ENCODE data around the gene NLK. TPM values are rescaled to one million over a fixed set of nuclear protein-coding genes. Genes with fewer than 3 reads are reported as not detected.
"Not testable (repeated sequence)": the region's sequence is repeated elsewhere in the genome, so short reads cannot be mapped to it uniquely, and the experiment has no call there.

The NLK gene
- total RNA-seq, 1 donor from 2014 or later: 26.3 TPM

DNA sequence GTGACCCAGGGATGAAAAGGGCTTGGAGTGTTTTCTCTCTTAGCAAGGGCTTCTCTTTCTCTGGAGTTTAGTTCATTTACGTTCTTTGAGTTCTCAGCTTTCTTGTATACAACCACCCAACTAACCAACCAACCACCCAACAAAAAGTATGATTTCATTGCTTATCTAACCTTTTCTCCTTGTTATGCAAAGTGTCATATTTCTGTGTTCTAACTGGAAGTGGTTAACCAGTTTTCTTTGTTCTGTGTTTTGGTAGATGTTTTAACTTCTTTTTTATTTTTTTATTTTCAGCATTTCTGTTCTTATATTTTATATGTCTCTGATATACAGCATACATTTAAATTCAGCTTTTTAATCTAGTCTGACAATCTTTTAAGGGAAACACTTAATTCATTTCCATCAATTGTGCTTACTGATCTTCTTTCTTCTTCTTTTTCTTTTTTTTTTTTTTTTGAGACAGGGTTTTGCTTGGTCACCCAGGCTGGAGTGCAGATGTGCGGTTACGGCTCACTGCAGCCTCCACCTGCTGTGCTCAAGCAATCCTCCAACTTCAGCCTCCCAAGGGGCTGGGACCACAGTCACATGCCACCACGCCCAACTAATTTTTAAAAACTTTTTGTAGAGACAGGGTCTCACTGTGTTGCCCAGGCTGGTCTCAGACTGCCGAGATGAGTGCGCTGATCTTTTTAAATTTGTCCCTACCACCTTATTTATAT, 29.6 kb downstream of the NLK start:
- peaks cover 19% of the 10 kb centered on the region for H3K9me3 ChIP-seq (replicated peaks)
- H3K27me3 ChIP-seq (ENCODE audit: low read depth): no peaks in the 10 kb centered on the region
- H3K4me3 ChIP-seq: no peak overlapping the region
- intact Hi-C loops (cut with micrococcal nuclease): loop anchor here (1.0 kb wide), 1 partner anchor 30 kb away; the partner anchor contains the start of gene NLK
- DNase-seq: no peak
- peaks cover 9% of the 10 kb centered on the region for H3K36me3 ChIP-seq
- H3K27ac ChIP-seq (replicated peaks): no peak overlapping the region
- TF ChIP-seq, protein P1, sequence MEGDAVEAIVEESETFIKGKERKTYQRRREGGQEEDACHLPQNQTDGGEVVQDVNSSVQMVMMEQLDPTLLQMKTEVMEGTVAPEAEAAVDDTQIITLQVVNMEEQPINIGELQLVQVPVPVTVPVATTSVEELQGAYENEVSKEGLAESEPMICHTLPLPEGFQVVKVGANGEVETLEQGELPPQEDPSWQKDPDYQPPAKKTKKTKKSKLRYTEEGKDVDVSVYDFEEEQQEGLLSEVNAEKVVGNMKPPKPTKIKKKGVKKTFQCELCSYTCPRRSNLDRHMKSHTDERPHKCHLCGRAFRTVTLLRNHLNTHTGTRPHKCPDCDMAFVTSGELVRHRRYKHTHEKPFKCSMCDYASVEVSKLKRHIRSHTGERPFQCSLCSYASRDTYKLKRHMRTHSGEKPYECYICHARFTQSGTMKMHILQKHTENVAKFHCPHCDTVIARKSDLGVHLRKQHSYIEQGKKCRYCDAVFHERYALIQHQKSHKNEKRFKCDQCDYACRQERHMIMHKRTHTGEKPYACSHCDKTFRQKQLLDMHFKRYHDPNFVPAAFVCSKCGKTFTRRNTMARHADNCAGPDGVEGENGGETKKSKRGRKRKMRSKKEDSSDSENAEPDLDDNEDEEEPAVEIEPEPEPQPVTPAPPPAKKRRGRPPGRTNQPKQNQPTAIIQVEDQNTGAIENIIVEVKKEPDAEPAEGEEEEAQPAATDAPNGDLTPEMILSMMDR (IDR thresholded peaks at IDR 0.05; ENCODE audit: borderline replicate concordance): no peak
- peaks cover 7% of the 10 kb centered on the region for H3K4me1 ChIP-seq

DNA sequence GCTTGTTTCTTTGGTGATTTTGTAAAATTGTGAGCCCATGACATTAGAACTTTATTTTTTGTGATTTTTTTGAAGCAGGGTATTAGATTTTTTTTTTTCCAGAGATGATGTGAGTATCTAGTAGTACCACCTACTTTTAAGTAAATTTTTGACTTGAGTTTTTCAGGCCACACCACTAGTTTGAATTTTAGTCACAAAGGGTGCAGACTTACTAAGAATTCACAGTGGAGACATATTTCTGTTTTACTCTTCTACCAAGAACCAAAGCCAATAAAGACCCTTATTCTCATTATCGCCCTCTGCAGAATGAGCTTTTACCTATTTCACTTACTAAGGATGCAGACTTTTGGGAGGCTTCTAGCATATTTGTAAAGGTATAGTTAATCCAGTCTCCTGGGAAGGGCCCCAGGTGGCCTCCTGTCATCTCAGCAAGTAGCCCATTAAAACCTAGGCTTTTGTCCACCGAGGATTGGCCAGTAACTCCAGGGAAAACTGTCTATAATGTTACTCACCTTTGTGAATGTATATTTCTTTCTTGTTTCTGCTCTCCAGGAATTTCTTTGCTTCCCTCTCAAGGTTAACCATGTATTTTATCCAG, 30.6 kb downstream of the NLK start:
- peaks cover 19% of the 10 kb centered on the region for H3K9me3 ChIP-seq (replicated peaks)
- TF ChIP-seq, protein P1 (IDR thresholded peaks at IDR 0.05; ENCODE audit: borderline replicate concordance): no peak
- intact Hi-C loops (cut with micrococcal nuclease): no loop called here
- DNase-seq: no peak
- no peak overlapping the region for H3K27ac ChIP-seq (replicated peaks)
- H3K4me1 ChIP-seq: peaks cover 7% of the 10 kb centered on the region
- no peaks in the 10 kb centered on the region for H3K27me3 ChIP-seq (ENCODE audit: low read depth)
- H3K36me3 ChIP-seq: peaks cover 9% of the 10 kb centered on the region
- no peak overlapping the region for H3K4me3 ChIP-seq

DNA sequence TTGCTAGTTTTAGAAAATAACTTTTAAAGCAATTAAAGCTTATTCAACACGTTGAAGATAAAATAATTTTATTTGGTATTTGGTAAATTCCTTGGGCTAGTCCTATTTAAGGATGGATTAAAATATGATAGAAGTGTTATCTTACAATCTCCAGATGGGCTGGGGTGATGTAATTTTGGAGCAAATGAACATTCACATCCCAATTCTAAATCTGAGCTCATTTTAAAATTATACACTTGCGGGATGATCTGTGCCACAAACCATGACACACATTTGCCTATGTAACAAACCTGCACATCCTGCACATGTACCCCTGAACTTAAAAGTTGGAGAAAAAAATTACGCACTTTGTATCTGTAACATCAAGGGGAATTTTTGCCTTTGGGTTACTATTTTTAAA, 31.5 kb downstream of the NLK start:
- DNase-seq: no peak
- intact Hi-C loops (cut with micrococcal nuclease): no loop called here

DNA sequence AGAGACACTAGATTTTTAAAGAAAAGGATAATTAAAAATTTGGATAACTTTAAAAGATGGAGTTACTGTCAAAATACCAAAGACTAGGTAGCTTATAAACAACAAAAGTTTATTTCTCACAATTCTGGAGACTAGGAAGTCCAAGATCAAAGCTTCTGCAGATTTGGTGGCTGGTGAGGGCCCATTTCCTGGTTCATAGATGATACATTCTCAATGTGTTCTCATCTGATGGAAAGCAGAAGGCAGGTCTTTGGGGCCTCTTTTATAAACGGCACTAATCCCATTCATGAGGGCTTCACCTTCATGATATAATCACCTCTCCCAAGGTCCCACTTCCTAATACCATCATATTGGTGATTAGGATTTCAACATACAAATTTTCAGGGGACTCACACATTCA, 33.7 kb downstream of the NLK start:
- TF ChIP-seq, protein P1 (IDR thresholded peaks at IDR 0.05; ENCODE audit: borderline replicate concordance): no peak
- DNase-seq: no peak
- peaks cover 8% of the 10 kb centered on the region for H3K36me3 ChIP-seq
- H3K27me3 ChIP-seq (ENCODE audit: low read depth): no peaks in the 10 kb centered on the region
- peaks cover 10% of the 10 kb centered on the region for H3K9me3 ChIP-seq (replicated peaks)
- H3K4me3 ChIP-seq: no peak overlapping the region
- H3K27ac ChIP-seq (replicated peaks): no peak overlapping the region
- intact Hi-C loops (cut with micrococcal nuclease): no loop called here
- peaks cover 18% of the 10 kb centered on the region for H3K4me1 ChIP-seq

More for the DNA sequence above, 31.5 kb downstream of the NLK start:
- H3K4me1 ChIP-seq: peaks cover 7% of the 10 kb centered on the region
- H3K36me3 ChIP-seq: peaks cover 9% of the 10 kb centered on the region
- H3K4me3 ChIP-seq: no peak overlapping the region
- peaks cover 19% of the 10 kb centered on the region for H3K9me3 ChIP-seq (replicated peaks)
- TF ChIP-seq, protein P1 (IDR thresholded peaks at IDR 0.05; ENCODE audit: borderline replicate concordance): no peak
- H3K27me3 ChIP-seq (ENCODE audit: low read depth): no peaks in the 10 kb centered on the region
- no peak overlapping the region for H3K27ac ChIP-seq (replicated peaks)

DNA sequence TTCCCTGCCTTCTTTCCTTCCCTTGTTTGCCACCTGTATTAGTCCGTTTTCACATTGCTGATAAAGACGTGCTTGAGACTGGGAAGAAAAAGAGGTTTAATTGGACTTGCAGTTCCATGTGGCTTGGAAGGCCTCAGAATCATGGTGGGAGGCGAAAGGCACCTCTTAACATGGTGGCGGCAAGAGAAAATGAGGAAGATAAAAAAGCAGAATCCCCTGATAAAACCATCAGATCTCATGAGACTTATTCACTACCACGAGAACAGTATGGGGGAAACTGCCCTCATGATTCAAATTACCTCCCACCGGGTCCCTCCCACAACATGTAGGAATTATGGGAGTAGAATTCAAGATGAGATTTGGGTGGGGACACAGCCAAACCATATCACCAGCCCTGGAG, 34.7 kb downstream of the NLK start:
- intact Hi-C loops (cut with micrococcal nuclease); H3K4me3 ChIP-seq; H3K27me3 ChIP-seq (ENCODE audit: low read depth); H3K36me3 ChIP-seq; DNase-seq; H3K9me3 ChIP-seq (replicated peaks); H3K27ac ChIP-seq (replicated peaks): not testable (repeated sequence)
- peaks cover 27% of the 10 kb centered on the region for H3K4me1 ChIP-seq
